Calu3 (cell line): ENCODE results near the gene EDAR. TPM values are rescaled to one million over a fixed set of nuclear protein-coding genes. Genes with fewer than 3 reads are reported as not detected.

Experiments used
- BruUV-seq: library from RNA; stranded (reverse); fragments of 400-500 nt; replicated peaks from 2 replicates; lab custom pipeline; 2021; lab: Mats Ljungman, UMichigan
- CTCF ChIA-PET: fragments of 300-600 bp; sonication (Branson Sonifier 250); formaldehyde crosslinking; loops from one replicate; lab custom pipeline; 2022; ENCODE audit warnings: antibody characterized with exemption; lab: Charles Lee
- DNase-seq: peaks from one replicate; pipeline ENCODE4 v3.0.0; 2022
- H3K27ac Mint-ChIP-seq: one replicate; pipeline ENCODE4 v1.8.0; 2022; ENCODE audit warnings: mixed read lengths; ENCODE audit not compliant: unreplicated experiment
- H3K27me3 Mint-ChIP-seq: one replicate; pipeline ENCODE4 v1.8.0; 2022; ENCODE audit warnings: mixed read lengths; ENCODE audit not compliant: unreplicated experiment
- H3K36me3 Mint-ChIP-seq: one replicate; pipeline ENCODE4 v1.8.0; 2022; ENCODE audit warnings: mild to moderate bottlenecking, moderate library complexity, mixed read lengths; ENCODE audit not compliant: insufficient read depth, unreplicated experiment
- H3K4me1 Mint-ChIP-seq: one replicate; pipeline ENCODE4 v1.8.0; 2022; ENCODE audit warnings: mild to moderate bottlenecking, low read depth, mixed read lengths; ENCODE audit not compliant: unreplicated experiment
- H3K4me3 Mint-ChIP-seq: one replicate; pipeline ENCODE4 v1.8.0; 2022; ENCODE audit warnings: mild to moderate bottlenecking, low read depth, moderate library complexity, mixed read lengths; ENCODE audit not compliant: unreplicated experiment
- H3K9me3 Mint-ChIP-seq: one replicate; pipeline ENCODE4 v1.8.0; 2022; ENCODE audit warnings: low read depth, mixed read lengths; ENCODE audit not compliant: unreplicated experiment
- CTCF ChIP-seq: fragments of 200-600 bp; IDR thresholded peaks from one replicate; pipeline ENCODE4 v1.8.0; 2022; ENCODE audit warnings: antibody characterized with exemption; ENCODE audit not compliant: unreplicated experiment
- intact Hi-C: fragments of 100-400 bp; cut with micrococcal nuclease; formaldehyde crosslinking; loops from one replicate; pipeline ENCODE4 v1.10.0; 2022; ENCODE audit not compliant: unreplicated experiment
- total RNA-seq: library from RNA; stranded (reverse); gene quantifications from 2 replicates; pipeline ENCODE4 v1.2.3, GENCODE V29; 2022

Gene EDAR
- total RNA-seq, 1 experiment from 2014 or later: not detected

- intact Hi-C loops: no loop called here
- Mint-ChIP-seq H3K27ac (no peak overlapping the region), H3K36me3 (no peaks in the 10 kb centered on the region), H3K4me3 (no peak overlapping the region), H3K9me3 (peaks cover 4% of the 10 kb centered on the region), H3K4me1 (peaks cover 12% of the 10 kb centered on the region), H3K27me3 (no peaks in the 10 kb centered on the region)
- TF ChIP-seq CTCF: no peak
- no peak for DNase-seq
- CTCF ChIA-PET: no interaction called here
- BruUV-seq: no TSS peak
Measured at GRCh38 chr2:108877506-108877905, 111.5 kb downstream of the EDAR start.

DNA sequence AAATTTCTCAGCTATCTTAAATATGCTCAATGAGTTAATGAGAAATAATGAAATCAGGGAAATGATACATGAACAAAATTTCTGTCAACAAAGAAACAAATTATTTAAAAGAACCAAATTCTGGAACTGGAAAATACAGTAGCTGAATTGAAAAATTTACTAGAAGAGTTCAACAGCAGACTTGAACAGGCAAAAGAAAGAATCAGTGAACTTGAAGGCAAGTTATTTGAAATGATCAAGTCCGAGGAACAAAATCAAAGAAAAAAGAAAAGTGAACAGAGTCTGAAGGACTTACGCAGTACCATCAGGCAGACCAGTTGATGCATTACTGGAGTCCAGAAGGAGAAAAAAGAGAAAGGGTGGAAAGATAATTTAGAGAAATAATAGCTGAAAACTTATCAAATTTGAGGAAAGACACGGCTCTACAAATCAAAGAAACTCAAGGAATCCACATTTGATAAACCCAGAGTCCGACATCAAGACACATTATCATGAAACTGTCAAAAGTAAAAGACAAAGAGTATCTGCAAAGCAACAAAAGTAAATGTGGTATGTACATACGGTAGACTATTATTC is 118.9 kb downstream of the EDAR start:
- Mint-ChIP-seq H3K27me3 (no peaks in the 10 kb centered on the region), H3K4me3 (no peak overlapping the region), H3K36me3 (no peaks in the 10 kb centered on the region), H3K4me1 (peaks cover 20% of the 10 kb centered on the region), H3K9me3 (no peaks in the 10 kb centered on the region), H3K27ac (no peak overlapping the region)
- DNase-seq: no peak
- intact Hi-C loops: loop anchor here (5.0 kb wide), 1 partner anchor 117 kb away; the partner anchor contains the start of gene EDAR
- TF ChIP-seq CTCF: no peak
- no TSS peak for BruUV-seq
- CTCF ChIA-PET: no interaction called here

GRCh38 chr2:108869542-108869941 is 119.5 kb downstream of the EDAR start:
- peaks cover 16% of the 10 kb centered on the region for H3K4me1 Mint-ChIP-seq
- intact Hi-C loops: no loop called here
- CTCF ChIA-PET: interaction anchor here (0.6 kb wide), 1 partner anchor 109 kb away, joined by 4 read pairs; no protein-coding TSS in a partner anchor
- no peaks in the 10 kb centered on the region for H3K9me3 Mint-ChIP-seq
- no peak for DNase-seq
- H3K4me3 Mint-ChIP-seq: no peak overlapping the region
- no peak overlapping the region for H3K27ac Mint-ChIP-seq
- no TSS peak for BruUV-seq
- TF ChIP-seq CTCF: no peak
- H3K27me3 Mint-ChIP-seq: no peaks in the 10 kb centered on the region
- H3K36me3 Mint-ChIP-seq: no peaks in the 10 kb centered on the region

DNA sequence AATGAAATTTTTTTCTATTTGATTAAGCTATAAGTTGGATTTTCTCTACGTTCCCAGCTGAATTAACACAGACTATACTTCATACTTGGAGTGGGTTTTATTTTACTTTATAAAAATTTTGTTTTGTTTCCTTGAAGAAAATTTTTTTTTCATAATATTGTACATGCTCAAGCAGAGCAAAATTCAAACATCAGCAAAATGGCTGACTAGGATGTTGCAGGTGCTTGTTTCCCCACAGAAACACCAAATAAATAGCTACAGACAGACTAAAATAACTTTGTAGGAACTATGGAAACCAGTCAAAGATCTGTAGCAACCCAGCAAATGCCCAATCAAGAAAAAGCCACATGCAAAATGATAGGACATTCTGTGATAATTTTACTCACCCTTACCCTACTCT is 120.1 kb downstream of the EDAR start:
- H3K9me3 Mint-ChIP-seq: no peaks in the 10 kb centered on the region
- intact Hi-C loops: no loop called here
- no TSS peak for BruUV-seq
- H3K4me3 Mint-ChIP-seq: no peak overlapping the region
- no peak for TF ChIP-seq CTCF
- H3K36me3 Mint-ChIP-seq: no peaks in the 10 kb centered on the region
- DNase-seq: no peak
- CTCF ChIA-PET: interaction anchor here (0.6 to 0.7 kb wide), 2 partner anchors 11 to 110 kb away, joined by 3 to 4 read pairs; no protein-coding TSS in a partner anchor
- H3K27ac Mint-ChIP-seq: no peak overlapping the region
- H3K27me3 Mint-ChIP-seq: no peaks in the 10 kb centered on the region
- H3K4me1 Mint-ChIP-seq: peaks cover 9% of the 10 kb centered on the region
